Measurements from ENCODE around the gene GPATCH2L.

The GPATCH2L gene

DNA sequence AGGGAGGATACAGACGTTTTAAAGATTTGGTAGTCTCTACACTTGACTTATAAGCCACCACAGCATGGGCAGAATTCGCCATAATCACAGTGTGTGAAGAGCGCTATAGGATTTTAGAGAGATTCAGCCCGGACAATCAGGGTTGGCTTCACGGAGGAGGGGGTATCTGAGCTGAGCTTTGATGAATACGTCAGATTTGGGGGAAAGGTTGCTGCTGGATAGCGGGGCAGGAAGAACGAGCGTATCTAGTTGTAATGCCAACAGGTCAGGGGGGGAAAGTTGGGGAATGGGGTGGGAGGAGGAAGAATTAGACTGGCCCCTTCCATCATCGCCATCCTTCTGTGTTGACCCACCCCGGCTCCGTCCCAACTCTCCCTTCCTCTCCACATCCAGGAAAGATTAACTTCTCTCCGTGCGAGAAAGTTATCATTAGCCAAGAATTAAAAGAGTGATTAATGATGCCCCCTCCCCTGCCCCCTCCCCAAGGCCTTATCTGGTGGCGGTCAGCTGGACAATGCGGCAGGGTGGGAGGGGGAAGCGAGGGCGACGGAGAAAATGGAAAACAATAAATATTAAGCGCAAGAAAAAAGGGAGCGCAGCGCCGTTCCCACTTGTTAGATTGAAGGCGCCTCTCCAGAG lies 13.5 kb upstream of the GPATCH2L start:
- no peak for DNase-seq

DNA sequence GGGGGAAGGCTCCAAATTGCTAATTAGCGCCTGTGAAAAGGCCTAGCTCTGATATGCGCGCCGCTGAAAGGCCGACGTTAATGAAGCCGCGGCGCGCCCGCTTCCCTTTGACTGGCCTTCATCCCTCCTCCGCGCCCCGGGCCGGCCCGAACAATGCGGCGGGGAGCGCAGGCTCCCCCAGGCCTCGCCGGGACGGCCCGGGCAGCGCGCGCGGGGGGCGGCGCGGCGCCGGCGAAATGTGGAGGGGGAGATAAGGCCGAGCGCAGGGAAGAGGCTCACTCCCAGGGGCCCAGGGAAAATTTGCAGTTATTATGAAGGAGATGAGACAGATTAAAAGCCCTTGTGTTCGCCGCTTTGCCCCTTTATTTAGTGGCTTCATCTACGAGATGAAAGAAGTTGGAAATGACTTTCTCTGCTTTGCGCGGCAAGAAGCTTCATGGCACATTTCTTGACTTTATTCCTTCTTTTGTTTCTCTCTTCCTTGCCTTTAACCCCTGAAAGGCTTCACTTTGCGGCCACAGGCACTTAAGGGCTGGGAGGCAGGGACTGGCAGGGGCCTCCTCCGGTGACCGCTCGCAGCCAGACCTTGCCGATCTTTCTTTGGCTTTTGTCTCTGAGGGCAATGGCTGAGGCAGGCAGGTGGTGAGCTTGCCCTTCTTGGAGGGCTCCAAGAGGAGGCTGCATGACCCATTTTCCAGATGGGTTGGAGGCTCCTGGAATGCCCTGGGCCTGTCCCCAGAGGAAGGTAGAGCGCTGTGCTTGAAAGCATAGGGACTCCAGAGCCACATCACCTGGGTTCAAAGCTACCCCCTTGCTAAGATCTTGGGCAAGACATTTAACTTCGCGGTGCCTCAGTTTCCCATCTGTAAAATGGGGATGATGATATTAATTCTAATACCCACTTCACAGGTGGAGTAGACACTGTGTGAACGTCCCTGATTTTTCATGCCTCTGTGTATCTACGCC lies 12.7 kb upstream of the GPATCH2L start:
- DNase-seq, result no peak

DNA sequence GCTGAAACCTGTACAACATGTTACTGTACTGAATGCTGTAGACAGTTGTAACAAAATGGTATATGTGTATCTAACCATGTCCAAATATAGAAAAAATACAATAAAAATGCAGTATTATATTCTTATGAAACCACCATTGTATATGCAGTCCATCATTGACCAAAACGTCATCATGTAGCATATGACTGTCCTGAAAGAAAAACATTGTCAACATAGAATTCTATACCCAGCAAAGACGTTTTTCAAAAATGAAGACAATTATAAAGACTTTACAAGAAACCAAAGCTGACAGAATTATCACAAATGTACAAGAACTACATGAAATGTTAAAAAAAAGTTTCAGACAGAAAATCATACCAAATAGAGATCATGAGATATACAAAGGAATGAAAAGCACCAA lies 8.1 kb upstream of the GPATCH2L start:
- DNase-seq, result no peak

DNA sequence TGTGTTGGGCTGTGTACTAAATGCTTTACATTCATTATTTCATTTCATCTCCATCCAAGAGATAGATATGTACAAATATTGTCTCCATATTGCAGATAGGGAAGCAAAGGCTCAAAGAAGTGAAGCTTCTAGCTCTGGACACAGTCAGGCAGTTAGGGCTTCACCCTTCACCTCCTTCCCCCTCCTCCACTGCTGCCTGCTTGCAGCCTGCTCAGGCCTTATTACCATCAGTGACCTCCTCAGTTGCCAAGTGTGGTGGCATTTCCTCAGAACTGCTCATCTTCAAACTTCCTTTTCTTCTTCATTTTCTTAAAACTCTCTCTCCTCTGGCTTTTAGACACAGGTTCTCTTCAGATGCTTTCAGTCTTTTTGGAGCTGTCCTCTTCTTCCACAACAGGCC lies 4.7 kb upstream of the GPATCH2L start:
- DNase-seq, result no peak

DNA sequence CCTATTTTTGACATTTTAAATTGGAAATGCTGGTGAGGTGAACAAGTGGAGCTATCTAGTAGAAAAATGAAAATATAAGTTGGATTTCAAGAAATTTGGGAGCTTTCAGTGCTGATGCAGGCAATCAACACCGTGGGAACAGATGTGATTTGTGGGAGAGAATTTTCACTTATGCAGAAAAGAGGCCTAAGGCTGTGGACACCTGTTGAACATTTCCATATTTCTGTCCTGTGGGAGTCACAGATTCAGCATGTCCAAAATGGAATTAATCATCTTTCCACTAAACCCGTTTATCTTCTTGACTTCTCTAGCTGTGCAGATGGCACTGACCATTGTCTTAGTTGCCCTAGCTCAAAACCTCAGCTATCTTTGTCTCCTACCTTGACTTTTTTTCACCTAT lies 2.5 kb upstream of the GPATCH2L start:
- no peak for DNase-seq

DNA sequence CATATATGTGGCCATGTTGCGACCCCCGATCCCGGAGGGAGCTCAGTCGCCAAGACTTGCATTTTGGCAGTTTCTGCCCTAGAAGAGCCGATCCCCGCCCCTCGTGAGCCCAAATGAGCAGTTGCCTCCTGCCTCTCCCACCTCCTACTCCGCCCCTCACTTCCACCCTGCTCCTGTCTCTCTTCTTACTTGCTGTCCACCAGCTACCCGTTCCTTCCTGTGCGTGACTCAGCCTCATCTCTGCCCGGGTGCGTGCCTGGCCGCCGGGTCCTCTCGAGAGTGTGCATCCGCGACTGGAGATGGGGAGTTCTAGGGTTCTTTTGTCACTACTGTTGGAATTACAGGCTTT lies 585 bp downstream of the GPATCH2L start:
- DNase-seq, result peak; percentile 79 to 82

DNA sequence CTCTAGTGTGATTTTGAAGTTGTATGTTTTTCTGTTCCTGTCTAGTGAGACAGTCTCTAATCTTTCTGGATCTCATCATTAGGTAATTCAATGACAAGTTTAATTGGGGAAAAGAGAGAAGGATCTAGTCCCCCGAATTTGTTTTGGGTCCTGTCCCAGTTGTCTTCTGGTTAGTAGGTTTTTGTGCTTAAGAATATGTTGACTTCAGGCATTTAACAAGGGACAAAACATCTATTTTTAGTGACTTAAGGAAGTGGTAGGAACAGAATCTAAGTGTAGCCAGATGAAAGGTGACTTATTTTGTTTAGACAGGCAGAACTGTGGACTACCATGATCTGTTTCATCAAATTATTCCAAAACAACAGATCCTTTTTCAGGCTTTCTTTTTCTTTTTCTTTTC lies 2.2 kb downstream of the GPATCH2L start:
- no peak for DNase-seq

DNA sequence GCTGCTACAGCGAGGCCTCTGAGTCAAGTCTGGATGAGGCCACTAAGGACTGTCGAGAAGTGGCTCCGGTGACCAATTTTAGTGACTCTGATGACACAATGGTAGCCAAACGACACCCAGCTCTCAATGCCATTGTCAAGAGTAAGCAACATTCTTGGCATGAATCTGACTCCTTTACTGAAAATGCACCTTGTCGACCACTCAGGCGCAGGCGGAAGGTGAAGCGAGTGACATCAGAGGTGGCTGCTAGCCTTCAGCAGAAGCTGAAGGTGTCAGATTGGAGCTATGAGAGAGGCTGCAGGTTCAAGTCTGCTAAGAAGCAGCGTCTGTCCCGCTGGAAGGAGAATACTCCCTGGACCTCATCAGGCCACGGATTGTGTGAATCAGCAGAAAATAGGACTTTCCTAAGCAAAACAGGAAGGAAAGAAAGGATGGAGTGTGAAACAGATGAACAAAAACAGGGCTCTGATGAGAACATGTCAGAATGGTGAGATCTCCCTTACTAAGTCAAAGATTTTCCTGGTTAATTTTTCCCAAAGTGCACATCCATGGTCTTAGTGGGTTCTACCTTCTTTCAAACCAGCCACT lies 2.9 kb downstream of the GPATCH2L start:
- DNase-seq, result no peak

DNA sequence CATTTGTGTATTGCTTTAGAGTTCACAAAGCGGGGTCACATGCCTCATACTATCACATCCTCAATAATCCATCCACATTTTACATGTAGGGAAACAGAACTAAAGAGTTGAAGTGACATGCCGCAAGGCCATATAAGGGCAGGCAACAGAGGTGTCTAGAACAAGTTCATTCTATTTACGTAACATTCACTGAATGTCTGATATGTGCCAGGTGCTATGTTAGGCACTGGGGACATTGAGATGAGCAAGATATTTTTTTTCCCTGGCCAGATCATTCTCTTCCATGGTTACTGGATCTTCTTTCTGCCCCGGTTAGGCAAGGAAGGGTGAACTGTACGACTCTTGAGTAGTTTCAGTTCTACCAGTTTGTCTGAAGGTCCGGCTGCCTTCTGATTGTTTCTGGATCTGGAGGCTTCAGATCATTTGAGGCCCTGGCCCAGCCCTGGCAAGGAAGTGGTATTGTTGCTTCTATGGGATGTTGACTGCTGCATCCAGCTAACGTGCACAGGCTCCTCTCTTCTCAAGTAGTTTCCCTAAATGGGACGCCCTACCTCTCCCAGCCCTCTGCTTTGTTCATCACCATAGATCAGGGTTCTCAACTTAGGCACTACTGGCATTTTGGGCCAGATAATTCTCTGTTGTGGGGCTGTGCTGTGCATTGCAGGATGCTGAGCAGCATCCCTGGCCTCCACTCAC lies 12.1 kb downstream of the GPATCH2L start:
- DNase-seq, result no peak

DNA sequence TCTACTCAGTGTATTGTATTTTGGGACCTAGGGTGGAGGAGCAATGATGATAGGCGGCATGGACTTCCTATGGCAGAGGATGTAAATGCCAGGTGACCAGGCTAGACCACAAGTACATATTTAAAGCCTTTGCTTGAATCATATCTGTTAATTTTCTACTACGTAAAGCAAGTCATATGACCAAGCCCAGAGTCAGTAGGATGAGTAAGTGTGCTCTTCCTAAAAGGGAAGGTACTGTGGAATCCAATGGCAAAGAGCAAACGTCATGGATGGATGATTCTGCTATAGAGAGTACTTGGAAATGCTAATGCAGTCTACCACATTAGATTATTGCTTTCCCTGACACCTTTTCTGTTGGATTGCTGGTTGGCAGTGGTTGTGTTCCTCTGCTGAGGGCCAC lies 16.8 kb downstream of the GPATCH2L start:
- no peak for DNase-seq

DNA sequence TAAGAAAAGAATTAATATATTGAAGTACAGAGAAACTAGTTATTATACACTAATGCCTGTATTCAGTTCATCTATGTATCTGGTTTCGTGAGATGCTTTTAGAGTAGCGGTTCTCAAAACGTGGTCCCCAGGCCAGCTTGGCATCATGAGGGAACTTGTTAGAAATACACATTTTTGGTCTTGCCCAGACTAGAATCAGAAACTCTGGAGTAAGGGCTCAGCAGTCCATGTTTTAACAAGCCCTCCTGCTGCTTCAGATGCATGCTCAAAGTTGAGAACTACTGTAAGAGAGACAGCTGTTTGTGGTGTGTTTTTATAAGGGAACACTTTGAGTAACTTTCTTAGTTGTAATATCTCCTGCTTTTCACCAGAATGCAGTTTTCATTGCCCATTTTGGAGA lies 18.1 kb downstream of the GPATCH2L start:
- DNase-seq, result no peak

DNA sequence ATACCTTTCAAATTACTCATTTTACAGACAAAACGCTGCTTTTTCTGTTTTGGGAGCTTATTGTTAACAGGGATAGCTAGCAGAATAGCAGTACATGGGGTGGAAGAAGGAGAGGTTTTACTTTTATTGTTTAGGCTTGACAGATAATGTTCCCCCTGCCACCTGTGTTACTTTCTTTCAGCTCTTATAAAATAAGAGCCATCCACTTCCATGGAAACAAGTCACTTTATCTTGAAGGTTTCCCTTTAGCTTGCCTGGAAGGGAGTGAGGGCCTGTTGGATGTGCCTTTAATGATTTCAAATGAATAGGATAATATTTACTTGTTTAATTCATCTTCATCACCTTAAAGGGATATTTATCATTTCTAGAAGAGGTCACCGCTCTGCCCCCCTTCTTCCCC lies 23.3 kb downstream of the GPATCH2L start:
- DNase-seq, result no peak

DNA sequence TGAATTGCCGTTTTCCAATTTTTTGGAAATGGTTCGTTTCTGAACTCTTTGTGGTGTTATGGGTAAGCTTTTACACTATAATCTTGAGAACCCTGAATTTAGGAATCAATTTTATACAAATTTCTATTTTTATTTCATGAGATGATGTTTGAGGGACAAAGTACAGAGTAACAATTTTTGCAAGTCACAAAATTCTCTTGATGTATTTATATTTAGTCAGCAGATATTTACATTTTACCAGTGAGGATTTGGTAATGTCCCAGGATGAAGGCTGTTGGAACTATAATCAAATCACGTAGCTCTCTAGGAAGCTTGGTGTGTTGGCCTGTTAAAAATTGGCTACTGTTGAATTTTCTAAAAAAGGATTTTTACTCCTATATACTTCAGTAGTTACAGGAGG lies 24.2 kb downstream of the GPATCH2L start:
- no peak for DNase-seq

DNA sequence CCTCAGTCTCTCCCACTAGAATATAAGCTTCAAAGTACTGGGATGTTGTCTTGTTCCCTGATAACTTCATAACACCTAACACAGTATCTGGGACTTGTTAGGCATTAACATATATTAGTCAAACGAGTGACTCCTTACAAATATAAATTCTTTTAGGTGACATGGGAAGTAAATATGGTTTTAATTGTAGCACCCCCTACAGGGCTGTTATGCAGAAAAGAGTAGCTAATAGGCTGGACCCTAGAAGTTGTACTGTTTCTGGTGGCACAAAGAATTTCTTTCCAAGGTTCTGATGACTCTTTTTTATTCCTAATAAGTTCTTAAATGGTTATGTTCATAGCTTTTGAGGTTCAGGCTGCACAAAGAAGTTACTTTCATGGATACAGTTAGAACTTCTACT lies 29.8 kb downstream of the GPATCH2L start:
- no peak for DNase-seq

DNA sequence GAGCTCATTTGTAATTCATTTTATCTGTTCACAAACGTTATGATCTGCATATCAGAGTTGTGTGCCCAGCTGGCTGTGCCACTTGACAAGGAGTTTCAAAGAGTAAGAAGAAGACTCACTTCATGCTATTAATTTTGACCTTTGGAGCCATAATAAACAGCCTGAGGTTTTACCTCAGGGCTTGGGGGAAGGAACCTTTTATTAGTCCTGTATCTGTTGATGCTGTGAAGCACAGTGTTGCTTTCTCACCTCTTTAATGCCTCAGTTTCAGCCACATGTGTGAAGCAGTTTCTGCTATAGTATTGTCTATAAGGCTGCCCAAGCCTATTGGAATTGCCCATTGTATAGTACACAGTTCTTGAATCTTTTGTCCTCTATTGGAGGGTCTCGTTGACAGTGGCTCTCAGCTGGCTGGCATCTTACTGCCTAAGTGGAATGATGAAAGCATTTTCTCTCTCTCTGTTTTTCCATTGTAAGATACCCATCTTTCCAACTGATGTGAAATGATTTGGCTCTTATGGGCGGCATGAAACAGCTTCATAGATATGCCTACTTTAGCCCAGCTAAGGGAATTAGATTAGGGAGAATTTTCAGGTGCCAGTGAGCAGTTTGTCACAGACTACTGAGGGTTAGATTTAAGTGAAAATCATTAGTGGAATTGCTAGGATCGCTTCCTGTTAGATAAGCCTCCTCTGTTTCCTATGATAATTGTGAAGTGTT lies 34.7 kb downstream of the GPATCH2L start:
- DNase-seq, result no peak

DNA sequence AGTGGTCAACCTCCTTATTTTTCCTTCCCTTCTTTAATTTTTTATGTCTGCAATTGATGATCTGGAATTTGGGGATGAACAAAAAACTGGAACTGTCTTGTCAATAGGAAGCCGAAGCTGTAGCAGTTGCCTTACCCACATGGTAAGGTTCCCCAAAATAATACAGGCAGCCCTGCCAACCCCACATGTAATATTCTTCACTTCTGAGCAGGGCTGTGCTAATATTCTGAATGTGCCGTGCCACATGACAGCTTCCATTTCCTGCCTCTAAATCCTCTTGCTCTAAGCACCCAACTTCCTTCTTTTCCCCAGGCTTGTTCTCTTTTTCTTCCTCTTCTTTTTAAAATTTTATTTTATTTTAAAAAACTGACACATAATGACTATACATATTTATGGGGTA lies 39.6 kb downstream of the GPATCH2L start:
- peak; percentile 5 to 38 for DNase-seq

DNA sequence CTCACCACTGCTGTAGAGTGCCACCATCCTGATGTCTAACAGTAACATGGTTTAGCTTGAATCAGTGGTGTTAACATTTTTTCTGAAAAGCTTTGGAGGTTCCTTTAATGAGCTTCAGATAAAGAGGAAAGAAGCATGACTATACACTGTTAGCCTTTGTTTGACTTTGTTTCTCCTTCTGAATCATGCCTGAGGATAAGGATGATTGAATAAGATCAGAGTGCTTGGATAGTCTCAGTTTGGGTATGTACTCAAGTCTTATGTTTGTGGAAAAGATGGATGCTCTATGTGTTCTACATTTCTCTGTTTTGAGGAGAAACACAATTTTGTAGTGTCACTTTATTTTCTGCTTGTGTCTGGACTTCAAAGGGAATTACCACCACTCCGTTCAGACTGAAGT lies 42.0 kb downstream of the GPATCH2L start:
- no peak for DNase-seq

DNA sequence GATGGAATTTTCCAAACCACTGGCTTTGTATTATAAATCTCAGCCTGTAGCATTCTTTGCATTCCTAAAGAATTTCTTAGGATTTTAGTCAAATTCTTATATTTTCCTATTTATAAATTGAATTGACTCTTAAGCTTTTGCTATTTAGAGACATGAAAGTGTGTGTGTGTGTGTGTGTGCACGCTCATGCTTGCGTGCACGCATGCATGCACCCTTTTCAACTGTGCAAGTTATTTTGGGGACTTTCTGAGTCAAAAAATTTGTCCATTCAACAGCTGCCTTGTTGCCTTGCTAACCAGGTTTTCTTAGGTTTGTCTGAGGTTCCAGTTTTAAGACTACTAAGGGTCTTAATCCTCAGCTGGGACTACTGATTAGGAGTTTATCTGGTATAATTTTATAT lies 42.6 kb downstream of the GPATCH2L start:
- no peak for DNase-seq

DNA sequence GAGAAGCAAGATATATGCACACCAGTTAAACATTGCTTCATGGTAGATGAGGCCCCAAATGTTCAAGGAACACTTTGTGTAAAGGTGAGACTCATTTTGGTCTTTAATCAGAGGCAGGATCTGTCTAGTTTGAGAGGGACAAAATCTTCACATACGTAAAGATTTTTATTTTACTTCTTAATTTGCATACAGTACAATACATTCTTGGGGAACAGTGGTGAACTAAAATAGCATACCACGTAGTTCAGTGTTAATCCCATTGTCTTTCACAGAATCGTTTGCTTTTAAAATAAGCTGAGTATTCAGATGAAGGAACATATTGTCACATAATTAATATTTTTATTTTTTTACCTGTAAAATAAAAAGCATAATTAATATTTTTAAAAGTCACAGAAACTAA lies 43.3 kb downstream of the GPATCH2L start:
- DNase-seq, result no peak

DNA sequence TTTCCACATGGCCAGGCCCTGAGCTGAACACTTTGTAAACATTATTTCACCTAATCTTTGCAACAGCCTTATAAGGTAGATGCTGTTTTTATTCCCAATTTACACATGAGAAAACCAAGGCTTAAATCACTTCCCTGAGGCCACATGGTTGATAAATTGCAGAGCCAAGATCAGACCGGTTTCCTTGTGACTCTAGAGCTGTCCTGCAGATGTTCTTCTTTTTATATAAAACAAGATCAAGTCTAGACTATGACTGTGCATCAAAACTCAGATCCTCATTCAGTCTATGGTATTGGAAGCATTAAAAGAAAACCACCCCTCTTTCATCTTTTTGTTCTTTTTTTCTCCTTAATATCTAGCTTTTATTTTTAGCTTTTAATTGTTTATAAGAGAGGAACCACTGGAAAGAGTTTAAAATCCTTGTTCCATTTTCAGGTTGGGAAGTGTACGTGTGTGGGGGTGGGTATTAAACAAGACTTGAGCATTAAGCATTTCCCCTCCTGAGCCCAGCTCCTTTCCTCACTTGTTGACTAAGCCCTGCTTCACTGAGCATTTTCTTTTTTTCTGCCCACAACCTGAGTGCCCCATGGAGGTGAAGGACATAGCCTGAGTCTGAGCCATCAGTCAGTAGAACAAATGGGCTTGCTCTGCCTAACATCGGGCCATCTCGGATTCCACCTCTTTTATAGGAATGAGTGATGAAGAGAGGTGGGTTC lies 45.4 kb downstream of the GPATCH2L start:
- DNase-seq, result no peak

DNA sequence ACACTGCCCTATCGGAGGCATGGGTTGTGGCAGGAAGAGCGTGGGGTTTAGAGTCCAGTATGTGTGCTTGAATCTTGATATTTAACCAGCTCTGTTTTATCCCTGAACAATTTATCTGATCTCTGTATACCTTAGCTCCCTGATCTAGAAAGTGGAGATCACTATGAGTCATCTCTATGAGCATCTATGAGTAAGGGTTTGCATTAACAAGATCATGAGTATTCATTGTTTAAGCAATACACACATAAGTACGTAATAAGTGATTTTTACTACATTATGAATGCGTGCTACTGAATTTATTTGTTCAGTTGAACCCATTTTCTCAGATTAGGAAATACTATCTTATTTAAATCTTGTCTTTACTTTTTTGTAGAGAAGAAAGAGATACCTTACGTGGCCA lies 49.4 kb downstream of the GPATCH2L start:
- DNase-seq, result no peak

Measured in CD4-positive, alpha-beta T cell treated with Interleukin-1 beta for 1 hour (primary cell).